Activated T-helper 1 cell treated with anti-CD3 and anti-CD28 coated beads, Interleukin-2, amount 50 U/mL, for 16 hours (primary cell): ENCODE data around the gene AFM.

ENCODE experiments used
- DNase-seq, 2 donors: peaks; one replicate each; pipeline ENCODE4 v3.0.0-alpha.2; 2020; ENCODE audit warnings: low read depth in 1 of 2, low spot score in 1 of 2

AFM gene

GRCh38 chr4:73450398-73451004 lies 31.0 kb upstream of the AFM start:
- no peak for DNase-seq

GRCh38 chr4:73451404-73451803 lies 30.1 kb upstream of the AFM start:
- no peak for DNase-seq

- DNase-seq: no peak
Measured at GRCh38 chr4:73451981-73452747, 29.4 kb upstream of the AFM start.

- DNase-seq: no peak
Measured at GRCh38 chr4:73452953-73453700, 28.4 kb upstream of the AFM start.

- no peak for DNase-seq
Measured at GRCh38 chr4:73453701-73454005, 27.9 kb upstream of the AFM start.

- no peak for DNase-seq
Measured at GRCh38 chr4:73454920-73455319, 26.6 kb upstream of the AFM start.

GRCh38 chr4:73456177-73457022 lies 25.1 kb upstream of the AFM start:
- no peak for DNase-seq

GRCh38 chr4:73458184-73459047 lies 23.1 kb upstream of the AFM start:
- no peak for DNase-seq

GRCh38 chr4:73459048-73459421 lies 22.5 kb upstream of the AFM start:
- DNase-seq: no peak

- DNase-seq: no peak
Measured at GRCh38 chr4:73460913-73461522, 20.5 kb upstream of the AFM start.

- DNase-seq: no peak
Measured at GRCh38 chr4:73468170-73468569, 13.4 kb upstream of the AFM start.

- DNase-seq: no peak
Measured at GRCh38 chr4:73470728-73471127, 10.8 kb upstream of the AFM start.

GRCh38 chr4:73477176-73477575 lies 4.4 kb upstream of the AFM start:
- no peak for DNase-seq

GRCh38 chr4:73479323-73479722 lies 2.2 kb upstream of the AFM start:
- DNase-seq: no peak

GRCh38 chr4:73485085-73485484 lies 3.5 kb downstream of the AFM start:
- DNase-seq: no peak

GRCh38 chr4:73485596-73485995 lies 4.1 kb downstream of the AFM start:
- no peak for DNase-seq

GRCh38 chr4:73486497-73486896 lies 5.0 kb downstream of the AFM start:
- DNase-seq: no peak

- DNase-seq: no peak
Measured at GRCh38 chr4:73487233-73487632, 5.7 kb downstream of the AFM start.

- DNase-seq: no peak
Measured at GRCh38 chr4:73499996-73500765, 18.6 kb downstream of the AFM start.
